Kidney glomerular epithelial cell (primary cell): ENCODE data around the gene KCNQ2.

ENCODE experiments used
- DNase-seq: peaks from one replicate; lab custom pipeline; 2025; lab: John Stamatoyannopoulos, UW

The KCNQ2 gene

GRCh38 chr20:63356931-63357879 is 115.2 kb downstream of the KCNQ2 start:
- DNase-seq = no peak

- no peak for DNase-seq
These were observed 115.9 kb downstream of the KCNQ2 start for GRCh38 chr20:63356511-63356910.

GRCh38 chr20:63355781-63356295 is 116.6 kb downstream of the KCNQ2 start:
- DNase-seq = no peak

- DNase-seq = no peak
These were observed 117.7 kb downstream of the KCNQ2 start for GRCh38 chr20:63354636-63355350.

GRCh38 chr20:63352811-63353221 is 119.6 kb downstream of the KCNQ2 start:
- DNase-seq = no peak

GRCh38 chr20:63351811-63352591 is 120.5 kb downstream of the KCNQ2 start:
- DNase-seq = no peak

- DNase-seq = no peak
These were observed 121.1 kb downstream of the KCNQ2 start for GRCh38 chr20:63351326-63351700.

GRCh38 chr20:63350597-63351325 is 121.7 kb downstream of the KCNQ2 start:
- DNase-seq = no peak
